ENCODE results near the gene NCSTN.

- TF ChIP-seq CTCF (IDR thresholded peaks at IDR 0.05), result no peak
- TF ChIP-seq EP300 (IDR thresholded peaks at IDR 0.05; ENCODE audit: low read depth), result no peak
- TF ChIP-seq POLR2AphosphoS5 (IDR thresholded peaks at IDR 0.05), result no peak
- TF ChIP-seq POLR2A (IDR thresholded peaks at IDR 0.05), result no peak
Measured at GRCh38 chr1:160315359-160315758, 27.8 kb upstream of the NCSTN start.

All from transverse colon (tissue), 4 donors.